T-helper 1 cell treated with Interleukin-12 subunit alpha and Interleukin-12 subunit beta and Interleukin-4 antibody, amounts not matched to agents 30 μg/mL and 1 μg/mL, for 36 hours (primary cell): ENCODE data around the gene PTTG1IP2.
"Not testable (repeated sequence)": the region's sequence is repeated elsewhere in the genome, so short reads cannot be mapped to it uniquely, and the experiment has no call there.

Source experiments
- H3K27ac Mint-ChIP-seq: one replicate; pipeline ENCODE4 v1.8.0; 2021; ENCODE audit warnings: mild to moderate bottlenecking, mixed read lengths
- H3K27me3 Mint-ChIP-seq: one replicate; pipeline ENCODE4 v1.8.0; 2021; ENCODE audit warnings: low read depth, mixed read lengths
- H3K36me3 Mint-ChIP-seq: one replicate; pipeline ENCODE4 v1.8.0; 2021; ENCODE audit warnings: low read depth, mixed read lengths
- H3K4me1 Mint-ChIP-seq: one replicate; pipeline ENCODE4 v1.8.0; 2021; ENCODE audit warnings: low read depth, mixed read lengths
- H3K4me3 Mint-ChIP-seq: one replicate; pipeline ENCODE4 v1.8.0; 2021; ENCODE audit warnings: mild to moderate bottlenecking, moderate library complexity, mixed read lengths
- H3K9me3 Mint-ChIP-seq: one replicate; pipeline ENCODE4 v1.8.0; 2021; ENCODE audit warnings: mixed read lengths

The PTTG1IP2 gene

DNA sequence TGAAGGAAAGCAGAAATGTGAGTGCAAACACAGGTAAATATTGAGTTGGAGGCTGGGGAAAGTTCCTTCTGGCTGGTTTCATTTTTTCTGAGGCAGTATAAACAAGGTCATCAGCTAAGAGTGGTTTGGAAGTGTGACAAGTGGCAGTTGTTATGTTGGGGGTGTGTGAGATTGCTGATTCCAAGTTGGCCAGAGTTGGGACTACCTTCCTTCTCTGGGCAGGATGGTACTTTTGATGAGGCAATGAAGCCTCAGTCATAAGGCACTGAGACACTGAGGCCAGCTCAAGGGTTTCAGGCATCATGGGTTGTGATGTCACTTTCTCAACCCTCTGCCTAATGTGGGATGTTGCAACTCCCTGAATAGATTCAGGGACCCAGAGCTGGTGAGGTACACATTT lies 8.2 kb upstream of the PTTG1IP2 start:
- Mint-ChIP-seq H3K36me3 (no peaks in the 10 kb centered on the region), H3K27ac (no peak overlapping the region), H3K9me3 (peaks cover 20% of the 10 kb centered on the region), H3K27me3 (no peaks in the 10 kb centered on the region), H3K4me3 (no peak overlapping the region), H3K4me1 (peaks cover 3% of the 10 kb centered on the region)

DNA sequence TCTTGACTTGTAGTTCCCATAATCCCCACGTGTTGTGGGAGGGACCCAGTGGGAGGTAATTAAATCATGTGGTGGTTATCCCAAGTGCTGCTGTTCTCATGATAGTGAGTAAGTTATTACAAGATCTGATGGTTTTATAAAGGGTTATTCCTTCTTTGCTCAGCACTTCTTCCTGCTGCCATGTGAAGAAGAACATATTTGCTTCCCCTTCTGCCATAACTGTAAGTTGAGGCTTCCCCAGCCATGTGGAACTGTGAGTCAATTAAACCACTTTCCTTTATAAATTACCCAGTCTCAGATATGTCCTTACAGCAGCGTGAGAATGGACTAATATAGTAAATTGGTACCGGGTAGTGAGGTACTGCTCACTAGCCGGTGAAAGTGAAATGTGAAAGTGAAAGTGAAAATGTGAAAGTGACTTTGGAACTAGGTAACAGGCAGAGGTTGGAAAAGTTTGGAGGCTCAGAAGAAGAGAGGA lies 6.2 kb upstream of the PTTG1IP2 start:
- H3K27me3 Mint-ChIP-seq, H3K36me3 Mint-ChIP-seq, H3K27ac Mint-ChIP-seq, H3K4me1 Mint-ChIP-seq: not testable (repeated sequence)
- Mint-ChIP-seq H3K4me3 (peak overlapping the region; percentile 14), H3K9me3 (peaks cover 20% of the 10 kb centered on the region)

DNA sequence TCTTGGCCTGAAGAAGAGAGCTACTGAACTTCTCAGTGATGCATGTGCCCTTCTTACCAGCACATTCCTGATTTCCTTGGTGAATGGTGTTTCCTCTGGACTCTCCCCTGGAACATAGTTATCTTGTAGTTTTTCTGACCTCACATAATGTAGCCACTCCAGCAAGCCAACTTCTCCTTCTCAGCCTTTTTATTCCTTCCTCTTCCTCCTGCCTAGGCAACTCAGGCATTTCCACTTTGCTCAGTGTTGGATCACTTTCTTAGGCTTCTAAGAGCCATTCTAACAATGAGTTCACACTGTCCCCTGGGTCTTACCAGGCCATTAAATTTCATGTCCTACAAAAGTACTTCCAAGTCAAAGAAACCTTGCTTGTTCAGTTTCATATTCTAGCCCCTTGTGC lies 3.6 kb upstream of the PTTG1IP2 start:
- Mint-ChIP-seq H3K36me3 (no peaks in the 10 kb centered on the region), H3K27me3 (no peaks in the 10 kb centered on the region), H3K4me3 (no peak overlapping the region), H3K9me3 (peaks cover 20% of the 10 kb centered on the region), H3K4me1 (peaks cover 3% of the 10 kb centered on the region), H3K27ac (no peak overlapping the region)

GRCh38 chr7:90472805-90473540 lies 3.5 kb downstream of the PTTG1IP2 start:
- Mint-ChIP-seq H3K9me3 (no peaks in the 10 kb centered on the region), H3K4me3 (no peak overlapping the region), H3K4me1 (no peaks in the 10 kb centered on the region), H3K27ac (no peak overlapping the region), H3K27me3 (no peaks in the 10 kb centered on the region), H3K36me3 (no peaks in the 10 kb centered on the region)

GRCh38 chr7:90473814-90474213 lies 4.4 kb downstream of the PTTG1IP2 start:
- no peak overlapping the region for H3K4me3 Mint-ChIP-seq
- H3K27ac Mint-ChIP-seq: no peak overlapping the region
- H3K9me3 Mint-ChIP-seq: no peaks in the 10 kb centered on the region
- no peaks in the 10 kb centered on the region for H3K4me1 Mint-ChIP-seq
- H3K27me3 Mint-ChIP-seq: no peaks in the 10 kb centered on the region
- H3K36me3 Mint-ChIP-seq: no peaks in the 10 kb centered on the region

GRCh38 chr7:90474284-90475210 lies 5.1 kb downstream of the PTTG1IP2 start:
- Mint-ChIP-seq H3K27me3 (no peaks in the 10 kb centered on the region), H3K4me1 (no peaks in the 10 kb centered on the region), H3K9me3 (no peaks in the 10 kb centered on the region), H3K4me3 (no peak overlapping the region), H3K27ac (no peak overlapping the region), H3K36me3 (no peaks in the 10 kb centered on the region)

DNA sequence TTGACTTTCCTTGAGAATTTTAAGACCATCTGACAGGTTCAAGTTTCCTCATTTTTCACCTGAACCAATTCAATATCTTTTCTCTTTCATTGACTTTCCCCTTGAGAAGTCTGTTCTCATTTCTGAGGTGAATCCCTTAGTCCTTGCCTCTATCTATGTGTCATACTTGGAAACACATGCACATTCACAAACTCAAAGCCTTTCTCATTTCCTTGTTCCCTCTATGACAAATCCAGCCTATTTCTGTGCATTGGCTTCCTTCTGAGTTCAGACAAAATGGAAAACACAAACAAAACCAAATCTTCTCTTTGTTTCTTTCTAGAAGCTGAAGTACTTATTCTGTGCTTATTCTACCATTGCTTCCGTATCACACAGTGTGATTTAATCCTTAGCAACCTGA lies 13.8 kb downstream of the PTTG1IP2 start:
- Mint-ChIP-seq H3K36me3 (no peaks in the 10 kb centered on the region), H3K27ac (no peak overlapping the region), H3K9me3 (no peaks in the 10 kb centered on the region), H3K27me3 (peaks cover 3% of the 10 kb centered on the region), H3K4me3 (no peak overlapping the region), H3K4me1 (no peaks in the 10 kb centered on the region)

DNA sequence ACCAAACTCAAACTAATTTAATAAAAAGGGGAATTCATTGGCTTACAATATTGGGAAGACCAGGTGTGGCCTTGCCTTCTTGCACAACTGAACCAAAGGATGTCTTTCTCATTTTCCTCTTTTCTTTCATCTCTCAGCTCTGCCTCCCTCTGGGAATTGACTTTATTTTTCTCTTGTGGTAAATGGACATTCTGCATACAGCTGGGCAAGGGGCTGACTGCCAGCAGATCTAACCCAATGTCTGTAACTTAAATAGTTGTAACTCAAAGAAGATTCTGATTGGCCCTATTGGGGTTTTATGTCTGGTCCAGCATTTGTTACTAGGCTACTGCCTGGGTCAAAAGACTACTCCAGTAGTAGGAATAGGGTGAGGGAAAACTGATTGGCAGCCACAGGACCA lies 15.3 kb downstream of the PTTG1IP2 start:
- H3K27me3 Mint-ChIP-seq: peaks cover 3% of the 10 kb centered on the region
- H3K36me3 Mint-ChIP-seq: no peaks in the 10 kb centered on the region
- H3K4me1 Mint-ChIP-seq: no peaks in the 10 kb centered on the region
- no peak overlapping the region for H3K4me3 Mint-ChIP-seq
- no peak overlapping the region for H3K27ac Mint-ChIP-seq
- no peaks in the 10 kb centered on the region for H3K9me3 Mint-ChIP-seq

GRCh38 chr7:90485734-90486316 lies 16.4 kb downstream of the PTTG1IP2 start:
- Mint-ChIP-seq H3K27me3 (peaks cover 1% of the 10 kb centered on the region), H3K36me3 (no peaks in the 10 kb centered on the region), H3K9me3 (no peaks in the 10 kb centered on the region), H3K27ac (no peak overlapping the region), H3K4me1 (no peaks in the 10 kb centered on the region), H3K4me3 (no peak overlapping the region)

GRCh38 chr7:90487808-90488207 lies 18.4 kb downstream of the PTTG1IP2 start:
- Mint-ChIP-seq H3K36me3 (no peaks in the 10 kb centered on the region), H3K4me3 (no peak overlapping the region), H3K27ac (no peak overlapping the region), H3K27me3 (no peaks in the 10 kb centered on the region), H3K4me1 (no peaks in the 10 kb centered on the region), H3K9me3 (no peaks in the 10 kb centered on the region)

- Mint-ChIP-seq H3K27ac (no peak overlapping the region), H3K27me3 (no peaks in the 10 kb centered on the region), H3K36me3 (no peaks in the 10 kb centered on the region), H3K4me3 (no peak overlapping the region), H3K4me1 (no peaks in the 10 kb centered on the region), H3K9me3 (no peaks in the 10 kb centered on the region)
Observed at GRCh38 chr7:90488220-90488619, 18.8 kb downstream of the PTTG1IP2 start.

- H3K27ac Mint-ChIP-seq: no peak overlapping the region
- H3K4me1 Mint-ChIP-seq: no peaks in the 10 kb centered on the region
- H3K9me3 Mint-ChIP-seq: no peaks in the 10 kb centered on the region
- no peak overlapping the region for H3K4me3 Mint-ChIP-seq
- no peaks in the 10 kb centered on the region for H3K36me3 Mint-ChIP-seq
- H3K27me3 Mint-ChIP-seq: no peaks in the 10 kb centered on the region
Observed at GRCh38 chr7:90492250-90492649, 22.8 kb downstream of the PTTG1IP2 start.

- H3K27ac Mint-ChIP-seq: no peak overlapping the region
- no peak overlapping the region for H3K4me3 Mint-ChIP-seq
- no peaks in the 10 kb centered on the region for H3K9me3 Mint-ChIP-seq
- H3K36me3 Mint-ChIP-seq: no peaks in the 10 kb centered on the region
- H3K4me1 Mint-ChIP-seq: no peaks in the 10 kb centered on the region
- H3K27me3 Mint-ChIP-seq: no peaks in the 10 kb centered on the region
Observed at GRCh38 chr7:90495241-90495640, 25.8 kb downstream of the PTTG1IP2 start.

DNA sequence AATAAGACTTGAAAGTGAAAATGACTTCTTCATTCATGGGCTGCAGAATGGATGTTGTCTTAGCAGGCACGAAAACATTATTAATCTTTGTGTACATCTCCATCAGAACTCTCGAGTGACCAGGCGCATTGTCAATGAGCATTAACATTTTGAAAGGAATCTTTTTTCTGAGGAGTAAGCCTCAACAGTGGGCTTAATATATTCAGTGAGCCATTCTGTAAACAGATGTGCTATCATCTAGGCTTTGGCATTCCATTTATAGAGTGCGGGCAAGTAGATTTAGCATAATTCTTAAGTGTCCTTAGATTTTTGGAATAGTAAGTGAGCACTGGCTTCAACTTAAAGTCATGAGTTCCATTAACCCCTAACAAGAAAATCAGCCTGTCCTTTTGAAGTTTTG lies 33.1 kb downstream of the PTTG1IP2 start:
- Mint-ChIP-seq H3K4me3 (no peak overlapping the region), H3K27me3 (no peaks in the 10 kb centered on the region), H3K9me3 (no peaks in the 10 kb centered on the region), H3K36me3 (no peaks in the 10 kb centered on the region), H3K27ac (no peak overlapping the region), H3K4me1 (no peaks in the 10 kb centered on the region)

GRCh38 chr7:90503367-90503766 lies 33.9 kb downstream of the PTTG1IP2 start:
- no peak overlapping the region for H3K4me3 Mint-ChIP-seq

More at GRCh38 chr7:90503367-90503766, 33.9 kb downstream of the PTTG1IP2 start:
- Mint-ChIP-seq H3K9me3 (no peaks in the 10 kb centered on the region), H3K27me3 (no peaks in the 10 kb centered on the region), H3K36me3 (no peaks in the 10 kb centered on the region), H3K27ac (no peak overlapping the region), H3K4me1 (no peaks in the 10 kb centered on the region)
